GM13977 (cell line): ENCODE measurements around the gene SLC25A10.

Source experiments
- DNase-seq: peaks from one replicate; pipeline ENCODE4 v3.0.0; 2012; ENCODE audit warnings: low spot score
- CTCF ChIP-seq: IDR thresholded peaks from 2 replicates; pipeline ENCODE4 v1.5.1; 2012; ENCODE audit warnings: mild to moderate bottlenecking, control low read depth; ENCODE audit not compliant: insufficient read depth; ENCODE audit errors: extremely low read depth, missing control alignments
- in situ Hi-C: fragments of 300-500 bp; cut with MboI; formaldehyde crosslinking; loops from one replicate; pipeline ENCODE4 v1.12.0; 2022; ENCODE audit warnings: low sequenced_read_pairs, low pct_unique_long_range_greater_than_20kb, mixed read lengths, inconsistent platforms; ENCODE audit not compliant: unreplicated experiment

Gene SLC25A10

GRCh38 chr17:81711814-81712467 lies at the start of gene SLC25A10:
Gene SLC25A10, plus strand, starts transcription at chr17:81712284. Its CDS starts 143 bp downstream, at chr17:81712427.
- TF ChIP-seq CTCF, result no peak
- in situ Hi-C loops, result no loop called here

GRCh38 chr17:81664051-81664470 lies 48.0 kb upstream of the SLC25A10 start:
- DNase-seq, result no peak
- no peak for TF ChIP-seq CTCF
- in situ Hi-C loops, result no loop called here

More at GRCh38 chr17:81711814-81712467, at the start of gene SLC25A10:
- peak; percentile 97 for DNase-seq

GRCh38 chr17:81665205-81666091 lies 46.6 kb upstream of the SLC25A10 start:
- no peak for DNase-seq
- no peak for TF ChIP-seq CTCF
- in situ Hi-C loops, result no loop called here

- DNase-seq, result no peak
- no peak for TF ChIP-seq CTCF
- in situ Hi-C loops, result no loop called here
Measured at GRCh38 chr17:81666092-81666341, 46.1 kb upstream of the SLC25A10 start.

- in situ Hi-C loops, result no loop called here
Measured at GRCh38 chr17:81666342-81667191, 45.5 kb upstream of the SLC25A10 start, which contains the start of the genes CCDC137 and OXLD1. Gene CCDC137, plus strand, starts transcription at chr17:81666737. Its CDS starts 30 bp downstream, at chr17:81666767. Gene OXLD1, minus strand, starts transcription at chr17:81666605. Its CDS starts 28 bp downstream, at chr17:81666577.

More at GRCh38 chr17:81666342-81667191, 45.5 kb upstream of the SLC25A10 start, which contains the start of the genes CCDC137 and OXLD1:
- no peak for TF ChIP-seq CTCF
- DNase-seq, result peak; percentile 99
